NCI-H510A (cell line): ENCODE data around the gene EMX1.

ENCODE experiments used
- DNase-seq: peaks from one replicate; lab custom pipeline; 2025; lab: John Stamatoyannopoulos, UW

EMX1 gene

GRCh38 chr2:72917138-72917876 is at the start of gene EMX1:
TSS of gene EMX1 (plus strand) at chr2:72917519. CDS start at chr2:72917853, 334 bp downstream.
- peak; percentile 80 for DNase-seq

- DNase-seq = no peak
These were observed 46.3 kb upstream of the EMX1 start for GRCh38 chr2:72871060-72871459.

- DNase-seq = no peak
These were observed 45.4 kb upstream of the EMX1 start for GRCh38 chr2:72871880-72872279.

- DNase-seq = no peak
These were observed 33.9 kb upstream of the EMX1 start for GRCh38 chr2:72883356-72883962.

- no peak for DNase-seq
These were observed 30.8 kb upstream of the EMX1 start for GRCh38 chr2:72886505-72887031.

- peak; percentile 86 for DNase-seq
These were observed 30.1 kb upstream of the EMX1 start, which contains the start of gene SPR for GRCh38 chr2:72887032-72887739. TSS of gene SPR (plus strand) at chr2:72887408. CDS start at chr2:72887433, 25 bp downstream.

- DNase-seq = peak; percentile 81
These were observed 29.4 kb upstream of the EMX1 start for GRCh38 chr2:72887740-72888437.

- DNase-seq = no peak
These were observed 28.7 kb upstream of the EMX1 start for GRCh38 chr2:72888438-72889202.

- DNase-seq = no peak
These were observed 27.3 kb upstream of the EMX1 start for GRCh38 chr2:72889991-72890390.

- no peak for DNase-seq
These were observed 26.1 kb upstream of the EMX1 start for GRCh38 chr2:72891091-72891818.

GRCh38 chr2:72892506-72893173 is 24.7 kb upstream of the EMX1 start:
- peak; percentile 33 for DNase-seq

- peak; percentile 41 for DNase-seq
These were observed 23.6 kb upstream of the EMX1 start for GRCh38 chr2:72893594-72894319.

- DNase-seq = no peak
These were observed 22.8 kb upstream of the EMX1 start for GRCh38 chr2:72894514-72894913.

- DNase-seq = no peak
These were observed 22.2 kb upstream of the EMX1 start for GRCh38 chr2:72895154-72895553.

- DNase-seq = no peak
These were observed 21.5 kb upstream of the EMX1 start for GRCh38 chr2:72895759-72896281.

- DNase-seq = no peak
These were observed 20.9 kb upstream of the EMX1 start for GRCh38 chr2:72896446-72896845.

GRCh38 chr2:72897785-72898584 is 19.3 kb upstream of the EMX1 start:
- no peak for DNase-seq

- no peak for DNase-seq
These were observed 18.8 kb upstream of the EMX1 start for GRCh38 chr2:72898585-72898906.
